ENCODE data around the gene A2M. TPM values are rescaled to one million over a fixed set of nuclear protein-coding genes. Genes with fewer than 3 reads are reported as not detected.

Gene A2M
- total RNA-seq, 6 donors from 2014 or later, result 314 to 2,437 (median 1,163) TPM

DNA sequence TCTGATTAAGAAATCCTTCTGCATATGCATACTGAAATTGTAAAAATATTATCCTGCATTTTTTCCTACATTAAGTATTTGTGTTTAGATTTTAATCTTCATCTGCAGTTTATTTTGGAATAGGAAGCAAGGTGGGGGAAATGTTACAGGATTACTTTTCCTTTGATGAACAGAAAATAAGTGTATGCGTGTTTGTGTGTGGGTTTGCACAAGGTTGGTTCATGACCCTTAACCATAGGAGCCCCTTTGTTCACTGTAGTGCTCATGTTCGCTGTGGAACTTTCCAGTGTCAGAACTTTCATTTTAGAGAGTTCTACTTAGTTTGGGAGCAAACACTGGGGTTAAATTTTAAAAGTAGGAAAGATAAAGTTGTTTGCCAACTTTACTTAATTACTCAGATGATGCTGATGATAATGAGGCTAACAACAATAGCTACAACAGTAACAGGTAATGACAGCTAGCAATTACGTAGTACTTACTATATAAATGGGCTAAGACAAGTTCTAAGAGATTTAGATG lies 6.4 kb upstream of the A2M start:
- H3K36me3 ChIP-seq, result no peaks in the 10 kb centered on the region
- H3K27me3 ChIP-seq, result no peaks in the 10 kb centered on the region
- TF ChIP-seq, protein P1, sequence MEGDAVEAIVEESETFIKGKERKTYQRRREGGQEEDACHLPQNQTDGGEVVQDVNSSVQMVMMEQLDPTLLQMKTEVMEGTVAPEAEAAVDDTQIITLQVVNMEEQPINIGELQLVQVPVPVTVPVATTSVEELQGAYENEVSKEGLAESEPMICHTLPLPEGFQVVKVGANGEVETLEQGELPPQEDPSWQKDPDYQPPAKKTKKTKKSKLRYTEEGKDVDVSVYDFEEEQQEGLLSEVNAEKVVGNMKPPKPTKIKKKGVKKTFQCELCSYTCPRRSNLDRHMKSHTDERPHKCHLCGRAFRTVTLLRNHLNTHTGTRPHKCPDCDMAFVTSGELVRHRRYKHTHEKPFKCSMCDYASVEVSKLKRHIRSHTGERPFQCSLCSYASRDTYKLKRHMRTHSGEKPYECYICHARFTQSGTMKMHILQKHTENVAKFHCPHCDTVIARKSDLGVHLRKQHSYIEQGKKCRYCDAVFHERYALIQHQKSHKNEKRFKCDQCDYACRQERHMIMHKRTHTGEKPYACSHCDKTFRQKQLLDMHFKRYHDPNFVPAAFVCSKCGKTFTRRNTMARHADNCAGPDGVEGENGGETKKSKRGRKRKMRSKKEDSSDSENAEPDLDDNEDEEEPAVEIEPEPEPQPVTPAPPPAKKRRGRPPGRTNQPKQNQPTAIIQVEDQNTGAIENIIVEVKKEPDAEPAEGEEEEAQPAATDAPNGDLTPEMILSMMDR (IDR thresholded peaks at IDR 0.05), result no peak
- no peak for TF ChIP-seq POLR2AphosphoS5 (IDR thresholded peaks at IDR 0.05)
- TF ChIP-seq EP300 (IDR thresholded peaks at IDR 0.05), result no peak
- no peak for TF ChIP-seq POLR2A (IDR thresholded peaks at IDR 0.05)
- DNase-seq, result no peak
- no peak for ATAC-seq (ENCODE audit: low FRiP score in 2 of 2)
- H3K4me3 ChIP-seq, result no peak overlapping the region
- H3K4me1 ChIP-seq, result peaks cover 16 to 44% (median 28%) of the 10 kb centered on the region in 4 donors
- peak overlapping the region in 3 of 4 donors; percentile 33 to 67 (median 46) for H3K27ac ChIP-seq
- H3K9me3 ChIP-seq, result no peaks in the 10 kb centered on the region
- WGBS, 2 donors, result 35% methylated on average over 3 of the region's 3 CpGs

DNA sequence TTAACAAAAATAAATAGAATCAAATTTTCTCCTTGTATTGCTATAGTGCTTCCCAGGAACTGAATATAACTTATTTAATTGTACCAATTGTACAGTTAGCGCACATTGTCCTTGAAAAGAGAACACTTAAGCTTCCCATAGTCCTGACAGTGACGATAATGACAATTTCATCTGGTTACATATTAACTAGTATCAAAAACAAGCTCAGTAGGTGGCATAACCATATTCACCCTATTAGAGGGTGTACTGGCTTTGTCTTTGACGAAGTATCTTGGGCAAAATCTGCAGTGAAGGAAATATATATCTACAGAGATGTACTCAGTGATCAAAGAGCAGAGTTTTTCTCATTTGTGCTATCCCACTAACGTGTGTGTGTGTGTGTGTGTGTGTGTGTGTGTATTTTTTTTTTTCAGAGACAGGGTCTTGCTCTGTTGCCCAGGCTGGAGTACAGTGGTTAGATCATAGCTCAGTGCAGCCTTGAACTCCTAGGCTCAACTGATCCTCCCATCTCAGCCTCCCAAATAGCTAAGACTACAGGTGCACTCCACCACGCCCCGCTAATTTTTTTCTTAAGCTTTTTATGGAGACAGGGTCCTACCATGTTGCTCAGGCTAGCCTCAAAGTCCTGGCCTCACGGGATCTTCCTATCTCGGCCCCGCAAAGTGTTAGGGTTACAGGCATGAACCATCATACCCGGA lies 4.9 kb upstream of the A2M start:
- DNase-seq (no peak), ATAC-seq (ENCODE audit: low FRiP score in 2 of 2) (no peak)
- H3K27me3 ChIP-seq, result no peaks in the 10 kb centered on the region
- H3K4me3 ChIP-seq, result no peak overlapping the region
- TF ChIP-seq POLR2AphosphoS5 (IDR thresholded peaks at IDR 0.05) (no peak), EP300 (IDR thresholded peaks at IDR 0.05) (no peak), POLR2A (IDR thresholded peaks at IDR 0.05) (no peak)
- TF ChIP-seq, protein P1 (IDR thresholded peaks at IDR 0.05), result no peak
- H3K9me3 ChIP-seq, result no peaks in the 10 kb centered on the region
- H3K36me3 ChIP-seq, result no peaks in the 10 kb centered on the region
- H3K27ac ChIP-seq, result peak overlapping the region in 2 of 4 donors; percentile 10 to 83
- H3K4me1 ChIP-seq, result peaks cover 25 to 57% (median 40%) of the 10 kb centered on the region in 4 donors
- 82 to 95% methylated on average over 10 of the region's 10 CpGs for WGBS, 2 donors

DNA sequence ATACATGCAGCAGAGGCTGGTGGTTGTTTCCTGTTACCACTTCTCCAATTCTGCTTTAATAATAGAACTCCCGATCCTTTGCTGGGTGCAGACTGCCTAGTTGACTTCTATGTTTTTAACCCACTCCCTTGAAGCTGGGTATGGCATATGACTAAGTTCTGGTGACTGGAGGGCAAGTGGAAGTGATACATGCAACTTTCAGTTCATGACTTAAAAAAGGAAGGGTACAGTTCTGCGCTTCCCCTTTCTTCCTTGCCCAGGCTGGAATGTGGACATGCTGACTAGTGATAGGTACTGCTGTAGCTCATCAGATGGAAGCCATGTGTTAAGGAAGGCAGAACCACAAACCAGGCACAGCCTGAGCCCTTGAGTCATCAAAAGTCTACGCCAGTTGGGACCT lies 2.4 kb upstream of the A2M start:
- whole genome bisulfite sequencing, 2 donors, result 42 to 51% methylated on average over 3 of the region's 3 CpGs
- Histone ChIP-seq H3K27me3 (no peaks in the 10 kb centered on the region), H3K4me1 (peaks cover 16 to 49% (median 38%) of the 10 kb centered on the region in 4 donors), H3K36me3 (no peaks in the 10 kb centered on the region), H3K9me3 (no peaks in the 10 kb centered on the region), H3K27ac (peak overlapping the region; percentile 60 to 83 (median 74)), H3K4me3 (no peak overlapping the region)
- ATAC-seq (ENCODE audit: low FRiP score in 2 of 2) (peak; percentile 82 to 90), DNase-seq (peak in 1 of 2 donors; percentile 59)
- TF ChIP-seq EP300 (IDR thresholded peaks at IDR 0.05) (no peak), POLR2A (IDR thresholded peaks at IDR 0.05) (no peak), POLR2AphosphoS5 (IDR thresholded peaks at IDR 0.05) (peak; percentile 38 to 42)
- TF ChIP-seq, protein P1 (IDR thresholded peaks at IDR 0.05), result no peak

DNA sequence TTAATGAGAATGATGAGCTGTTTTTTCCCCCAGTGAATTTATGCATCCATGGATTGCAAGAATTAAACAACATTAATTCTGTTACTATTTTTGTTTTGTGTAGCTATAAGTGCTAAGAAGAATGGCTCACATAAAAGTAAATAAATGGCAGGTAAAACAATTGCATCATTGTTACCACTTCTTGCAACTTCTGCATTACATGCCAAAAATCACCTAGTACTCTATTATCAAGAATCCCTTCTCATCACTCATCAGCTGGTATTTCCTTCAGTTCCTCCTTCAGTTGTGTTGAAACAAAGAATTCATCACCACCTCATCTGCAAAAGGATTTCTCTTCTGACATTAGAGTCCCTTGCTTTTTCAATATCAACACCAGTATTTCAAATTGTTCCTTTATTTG lies 773 bp downstream of the A2M start:
- Histone ChIP-seq H3K4me1 (peaks cover 12 to 41% (median 30%) of the 10 kb centered on the region in 4 donors), H3K36me3 (peaks cover 0 to 23% (median 0%) of the 10 kb centered on the region in 4 donors), H3K27ac (peak overlapping the region; percentile 60 to 83 (median 74)), H3K4me3 (peak overlapping the region in 3 of 4 donors; percentile 43 to 54 (median 47)), H3K27me3 (no peaks in the 10 kb centered on the region), H3K9me3 (no peaks in the 10 kb centered on the region)
- ATAC-seq (ENCODE audit: low FRiP score in 2 of 2), result no peak
- no peak for TF ChIP-seq EP300 (IDR thresholded peaks at IDR 0.05)
- TF ChIP-seq, protein P1 (IDR thresholded peaks at IDR 0.05), result no peak
- no peak for TF ChIP-seq POLR2A (IDR thresholded peaks at IDR 0.05)
- TF ChIP-seq POLR2AphosphoS5 (IDR thresholded peaks at IDR 0.05), result no peak
- no peak for DNase-seq

Measured in upper lobe of left lung (tissue), 6 donors.